ENCODE measurements around the gene SMC1B.

- TF ChIP-seq CTCF (conservative IDR thresholded peaks at IDR 0.05) (no peak), EZH2 (IDR thresholded peaks at IDR 0.05; ENCODE audit: low read depth) (no peak)
These were observed 89.7 kb downstream of the SMC1B start for GRCh38 chr22:45323695-45324094.
